ENCODE measurements around the gene SDC3. TPM values are rescaled to one million over a fixed set of nuclear protein-coding genes. Genes with fewer than 3 reads are reported as not detected.

The SDC3 gene
- total and polyA plus RNA-seq, 12 donors = 13.1 to 57.7 (median 21.7) TPM

- ATAC-seq (no peak), DNase-seq (no peak)
- 76 to 84% methylated on average over 10 of the region's 10 CpGs for WGBS, 2 donors
- no peak for TF ChIP-seq CTCF (IDR thresholded peaks at IDR 0.05)
- Histone ChIP-seq H3K36me3 (no peaks in the 10 kb centered on the region), H3K4me1 (peaks cover 9 to 69% (median 42%) of the 10 kb centered on the region in 9 donors), H3K27me3 (no peaks in the 10 kb centered on the region), H3K27ac (no peak overlapping the region), H3K4me3 (no peak overlapping the region), H3K9me3 (no peaks in the 10 kb centered on the region)
- intact Hi-C loops (cut with DNase I) = loop anchor here in 1 of 10 donors (5.0 kb wide), 1 partner anchor 73 kb away; no protein-coding TSS in a partner anchor
These were observed 17.9 kb downstream of the SDC3 start for GRCh38 chr1:30890502-30891226.

- Histone ChIP-seq H3K9me3 (no peaks in the 10 kb centered on the region), H3K36me3 (no peaks in the 10 kb centered on the region), H3K4me3 (no peak overlapping the region), H3K27ac (peak overlapping the region in 1 of 10 donors; percentile 75), H3K4me1 (peaks cover 9 to 68% (median 41%) of the 10 kb centered on the region in 9 donors), H3K27me3 (no peaks in the 10 kb centered on the region)
- ATAC-seq (no peak), DNase-seq (no peak)
- no peak for TF ChIP-seq CTCF (IDR thresholded peaks at IDR 0.05)
- 92 to 94% methylated on average over 5 of the region's 5 CpGs for WGBS, 2 donors
- intact Hi-C loops (cut with DNase I) = no loop called here
These were observed 19.0 kb downstream of the SDC3 start for GRCh38 chr1:30889511-30889910.

- Histone ChIP-seq H3K9me3 (no peaks in the 10 kb centered on the region), H3K4me1 (peaks cover 9 to 69% (median 41%) of the 10 kb centered on the region in 9 donors), H3K4me3 (no peak overlapping the region), H3K27ac (peak overlapping the region in 9 of 10 donors; percentile 42 to 78 (median 71)), H3K27me3 (no peaks in the 10 kb centered on the region), H3K36me3 (no peaks in the 10 kb centered on the region)
- TF ChIP-seq CTCF (IDR thresholded peaks at IDR 0.05) = no peak
- intact Hi-C loops (cut with DNase I) = no loop called here
- DNase-seq (no peak), ATAC-seq (no peak)
- WGBS, 2 donors = 80 to 90% methylated on average over 3 of the region's 3 CpGs
These were observed 19.6 kb downstream of the SDC3 start for GRCh38 chr1:30888975-30889374.

- intact Hi-C loops (cut with DNase I) = no loop called here
- Histone ChIP-seq H3K4me1 (peaks cover 9 to 73% (median 37%) of the 10 kb centered on the region in 9 donors), H3K27me3 (no peaks in the 10 kb centered on the region), H3K36me3 (no peaks in the 10 kb centered on the region), H3K4me3 (no peak overlapping the region), H3K9me3 (no peaks in the 10 kb centered on the region), H3K27ac (peak overlapping the region; percentile 33 to 78 (median 71))
- TF ChIP-seq CTCF (IDR thresholded peaks at IDR 0.05) = no peak
- WGBS, 2 donors = 23 to 30% methylated on average over 8 of the region's 8 CpGs
- ATAC-seq (peak; percentile 78 to 94 (median 86)), DNase-seq (peak; percentile 71 to 75)
These were observed 20.2 kb downstream of the SDC3 start for GRCh38 chr1:30888391-30888790.
